KBM-7 (cell line): ENCODE results near the gene KLF13.

ENCODE experiments used
- DNase-seq: peaks from one replicate; pipeline ENCODE4 v3.0.0-alpha.2; 2015
- in situ Hi-C: fragments of 300-500 bp; cut with MboI; formaldehyde crosslinking; loops from 2 replicates; pipeline ENCODE4 v1.14.3; 2020; ENCODE audit warnings: low sequenced_read_pairs, low pct_unique_long_range_greater_than_20kb, mixed read lengths

The KLF13 gene

DNA sequence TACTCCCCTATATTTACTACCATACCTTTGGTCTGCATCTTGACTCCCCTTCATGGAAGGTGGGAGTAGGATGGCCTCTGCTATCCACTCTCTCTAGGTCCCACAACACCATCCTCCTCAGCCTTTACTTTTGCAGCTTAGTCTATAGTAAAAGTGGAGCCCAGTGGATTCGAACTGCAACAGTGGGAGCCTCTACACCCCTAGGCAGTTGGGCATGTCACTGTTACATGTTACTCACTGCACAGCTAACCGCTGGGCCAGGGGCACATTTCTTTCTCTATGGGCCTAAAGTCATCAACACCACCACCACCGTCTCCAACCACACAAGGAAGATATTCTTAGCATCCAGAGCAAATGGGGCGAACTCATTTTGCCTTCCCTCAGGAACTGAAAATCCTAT lies 62.9 kb downstream of the KLF13 start:
- no peak for DNase-seq
- in situ Hi-C loops: no loop called here

DNA sequence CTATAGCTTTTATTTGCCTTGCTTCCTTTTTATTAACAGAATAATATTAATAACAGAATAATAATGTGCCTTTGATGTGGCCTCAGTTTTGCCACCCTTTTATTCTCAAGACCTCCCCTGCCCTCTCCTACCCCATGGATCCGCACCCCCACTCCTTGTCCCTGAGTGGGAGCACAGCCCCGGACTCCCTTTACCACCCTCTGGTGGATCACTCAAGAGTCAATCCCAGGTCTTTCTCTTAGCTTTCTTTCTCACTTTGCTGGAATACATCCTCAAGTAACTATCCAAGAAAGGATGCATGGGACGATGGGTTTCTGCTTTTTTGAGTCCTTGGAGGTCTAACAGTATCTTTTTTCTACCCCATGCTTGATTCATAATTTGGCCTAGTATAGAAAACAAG lies 63.4 kb downstream of the KLF13 start:
- in situ Hi-C loops: no loop called here
- no peak for DNase-seq

DNA sequence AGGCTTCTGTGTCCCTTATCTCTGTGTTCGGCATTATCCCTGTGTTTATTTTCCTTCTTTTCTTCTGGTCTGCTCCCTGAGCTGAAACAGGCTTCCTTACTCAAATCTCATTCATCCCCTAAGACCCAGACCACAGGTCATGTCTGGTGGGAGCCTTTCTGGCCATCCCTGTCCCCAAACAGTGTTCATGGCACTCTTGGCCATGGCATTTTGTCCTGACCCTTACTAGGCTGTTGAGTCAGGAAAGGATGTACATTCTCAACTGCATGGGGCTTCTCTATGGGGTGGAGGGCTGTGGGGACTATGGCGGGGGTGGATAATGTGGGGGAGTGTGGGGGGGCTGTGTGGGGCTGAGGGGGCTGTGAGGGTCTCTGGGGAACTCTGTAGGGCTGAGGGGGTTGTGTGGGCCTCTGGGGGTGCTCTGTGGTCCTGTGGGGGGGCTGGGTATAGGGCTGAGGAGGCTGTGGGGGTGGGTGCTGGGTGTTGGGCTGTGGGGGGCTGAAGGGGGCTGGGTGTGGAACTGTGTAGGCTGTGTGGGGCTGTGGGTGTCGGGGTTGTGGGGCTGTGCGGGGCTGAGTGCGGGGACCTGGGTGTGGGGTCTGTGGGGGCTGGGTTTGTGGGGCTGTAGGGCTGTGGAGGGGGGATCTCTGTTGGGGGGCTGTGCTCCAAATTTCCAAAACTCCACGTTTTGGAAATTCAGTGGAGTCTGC lies 64.3 kb downstream of the KLF13 start:
- in situ Hi-C loops: no loop called here
- no peak for DNase-seq

DNA sequence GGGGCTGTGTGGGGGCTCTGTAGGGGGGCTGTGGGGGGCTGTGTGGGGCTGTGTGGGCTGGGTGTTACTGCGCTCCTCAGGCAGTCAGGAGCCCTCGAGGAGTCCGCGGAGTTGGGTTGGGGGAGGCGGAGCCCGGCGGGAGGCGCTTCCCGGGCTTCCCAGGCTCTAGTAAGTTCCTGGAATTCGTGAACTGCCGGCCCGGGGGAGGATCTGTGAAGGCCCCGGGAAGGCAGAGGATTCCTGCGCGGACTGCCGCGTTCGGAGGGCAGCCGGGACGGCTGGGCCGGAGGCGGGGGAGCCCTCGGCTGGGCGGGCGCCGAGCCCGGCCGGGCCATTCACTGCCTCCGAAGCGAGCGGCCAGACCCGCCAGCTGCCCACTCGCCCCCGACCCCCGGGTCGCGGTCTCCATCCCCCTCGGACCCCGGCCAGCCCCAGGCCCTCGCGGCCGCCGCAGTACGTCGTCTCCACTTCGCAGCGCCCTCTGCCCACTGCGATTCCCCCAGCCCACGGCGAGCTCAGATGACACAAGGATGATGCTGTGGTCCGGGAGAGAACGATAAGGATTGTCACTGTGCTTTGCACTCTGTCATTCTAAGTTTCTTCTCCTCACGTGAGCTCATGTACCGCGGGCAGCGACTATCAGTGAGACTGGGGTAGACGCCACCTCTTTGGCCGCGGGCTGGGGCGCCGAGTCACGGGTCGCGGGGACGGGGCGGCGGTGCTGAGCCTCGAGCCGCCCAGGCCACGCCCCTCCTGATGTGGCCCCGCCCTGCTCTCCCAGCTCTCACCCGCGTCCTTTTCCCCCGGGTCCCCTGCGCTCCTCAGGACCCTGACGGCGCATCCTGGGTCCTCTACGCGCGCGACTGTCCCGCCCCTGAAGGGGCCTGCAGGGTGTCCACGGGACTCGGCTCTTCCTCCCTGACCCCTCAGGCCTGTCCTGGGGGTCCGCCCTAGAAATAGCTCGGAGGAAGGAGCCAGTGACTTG lies 65.3 kb downstream of the KLF13 start:
- in situ Hi-C loops: no loop called here
- DNase-seq: peak; percentile 77

DNA sequence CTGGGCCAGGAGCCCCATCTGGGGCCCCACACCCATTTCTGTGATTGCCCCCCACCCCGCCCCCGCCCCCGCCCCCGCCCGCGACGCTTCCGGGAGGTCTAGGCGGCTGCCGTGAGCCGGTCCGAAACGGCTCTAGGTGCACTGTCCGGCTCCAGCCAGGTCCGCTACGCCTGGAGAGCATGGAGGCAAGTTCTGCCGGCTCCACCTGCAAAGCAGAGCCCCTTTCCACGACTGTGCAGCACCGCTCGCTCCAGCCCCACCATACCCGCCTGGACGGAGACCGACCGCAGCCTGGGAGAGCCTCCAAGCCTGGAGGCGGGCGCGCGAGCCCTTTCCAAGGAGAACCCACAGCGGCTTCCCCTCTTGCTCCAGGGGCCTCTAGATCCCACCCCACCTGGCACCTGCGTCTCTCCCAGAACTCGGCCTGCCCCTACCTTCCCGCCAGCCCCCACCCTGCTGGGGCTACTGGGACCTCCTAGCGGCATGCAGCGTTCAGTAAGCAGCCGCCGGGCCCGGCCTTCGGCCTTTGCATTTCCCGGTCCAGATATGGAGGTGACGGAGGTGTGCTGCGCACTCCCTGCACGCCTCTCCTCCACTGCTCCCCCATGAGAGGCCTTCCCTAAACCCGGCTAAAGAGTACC lies 66.2 kb downstream of the KLF13 start:
- in situ Hi-C loops: no loop called here

DNA sequence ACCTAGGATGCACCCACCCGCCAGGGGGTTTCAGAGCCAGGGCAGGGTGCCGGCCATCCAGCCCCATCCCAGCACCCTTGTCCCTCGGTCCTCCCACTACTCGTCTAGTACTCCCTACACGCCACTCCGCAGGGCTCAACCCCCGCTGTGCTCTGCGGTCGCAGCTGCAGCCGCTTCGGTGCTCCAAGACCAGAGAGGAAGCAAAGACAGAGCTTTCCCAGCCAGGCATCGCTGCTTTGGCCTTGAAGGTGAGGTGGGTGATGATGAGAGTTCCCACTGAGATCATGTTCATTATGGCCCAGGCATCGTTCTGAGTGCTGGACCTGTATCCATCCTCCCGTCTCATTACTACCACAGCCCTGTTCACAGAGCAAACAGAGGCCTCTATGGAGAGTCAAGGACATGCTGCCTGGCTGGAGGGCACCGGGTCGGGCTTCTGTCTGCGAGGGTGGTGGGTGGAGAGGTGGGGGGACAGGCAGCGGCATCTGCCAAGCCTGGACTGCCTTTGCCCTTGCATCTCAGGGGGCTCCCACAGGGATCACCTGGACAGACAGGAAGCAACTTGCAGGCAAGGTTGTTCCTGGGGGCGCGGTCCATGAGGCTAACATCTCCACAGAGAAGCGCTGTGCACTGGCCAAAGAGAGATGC lies 66.9 kb downstream of the KLF13 start:
- no peak for DNase-seq
- in situ Hi-C loops: no loop called here

More for the DNA sequence above, 66.2 kb downstream of the KLF13 start:
- no peak for DNase-seq

DNA sequence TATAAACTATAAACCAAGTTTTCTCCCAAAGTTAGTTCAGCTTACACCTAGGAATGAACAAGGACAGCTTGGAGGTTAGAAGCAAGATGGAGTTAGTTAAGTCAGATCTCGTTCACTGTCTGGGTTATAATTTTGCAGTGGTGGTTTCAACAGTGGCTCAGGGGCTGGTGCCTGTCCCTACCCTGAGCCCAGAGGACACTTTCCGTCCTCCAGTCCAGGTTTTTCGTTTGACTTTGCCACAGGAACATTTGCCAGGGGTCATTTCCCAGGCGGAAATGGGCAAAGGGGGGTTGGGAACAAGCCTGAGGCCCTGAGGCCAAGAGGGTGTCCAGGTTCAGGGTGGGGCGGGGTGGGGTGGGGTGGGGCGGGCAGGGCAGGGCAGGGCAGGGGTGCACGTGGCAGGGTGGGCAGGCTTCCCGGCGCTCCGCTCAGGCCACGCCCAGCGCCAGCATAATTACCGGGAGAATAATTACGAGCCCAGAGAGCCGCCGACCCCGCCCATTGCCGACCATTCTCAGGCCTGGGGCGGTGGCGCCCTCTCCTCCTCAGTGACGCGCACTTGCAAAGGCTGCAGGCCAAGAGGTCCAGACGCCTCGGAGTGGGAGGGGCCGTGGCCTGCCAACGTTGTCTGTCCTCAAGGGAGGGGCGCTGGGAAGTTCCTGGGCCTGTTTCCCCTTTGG lies 70.4 kb downstream of the KLF13 start:
- DNase-seq: no peak
- in situ Hi-C loops: no loop called here

DNA sequence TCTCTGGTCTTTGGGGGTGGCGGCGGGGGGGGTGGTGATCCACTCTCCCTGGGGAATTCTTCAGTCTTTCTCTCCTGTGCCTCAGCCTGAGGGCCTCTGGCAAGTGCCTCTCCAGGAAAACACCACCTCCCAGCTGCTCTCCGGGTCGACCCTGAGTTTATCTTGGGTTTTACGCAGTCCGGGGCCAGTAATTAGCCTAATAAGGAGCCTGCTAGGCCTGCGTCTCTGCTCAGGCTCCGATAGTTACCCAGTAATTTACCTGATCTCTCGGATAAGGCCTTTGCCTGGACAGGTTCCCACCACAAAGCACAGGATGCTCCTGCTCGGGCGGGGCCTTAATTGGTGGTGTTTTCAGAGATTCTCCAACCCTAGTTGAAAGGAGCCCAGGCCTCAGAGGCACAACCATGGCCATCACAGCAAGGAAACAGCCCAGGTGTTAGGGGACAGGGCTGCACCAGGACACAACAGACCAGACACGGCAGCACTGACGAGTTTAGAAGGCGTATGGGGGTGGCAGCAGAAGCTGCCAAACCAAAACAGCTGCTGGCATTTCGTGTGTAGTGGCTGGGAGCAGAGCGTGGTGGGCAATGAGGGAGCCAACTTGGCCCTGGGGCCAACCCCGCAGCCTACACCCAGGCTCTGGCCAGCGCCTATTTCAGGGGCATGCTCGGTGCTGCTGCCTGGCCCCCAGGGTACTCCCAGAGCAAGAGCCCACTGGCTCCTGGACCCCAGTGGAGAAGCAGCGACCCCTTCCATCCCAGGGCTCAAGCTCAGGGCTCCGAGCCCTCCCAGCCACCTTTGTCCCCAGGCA lies 71.4 kb downstream of the KLF13 start:
- in situ Hi-C loops: no loop called here
- DNase-seq: no peak

DNA sequence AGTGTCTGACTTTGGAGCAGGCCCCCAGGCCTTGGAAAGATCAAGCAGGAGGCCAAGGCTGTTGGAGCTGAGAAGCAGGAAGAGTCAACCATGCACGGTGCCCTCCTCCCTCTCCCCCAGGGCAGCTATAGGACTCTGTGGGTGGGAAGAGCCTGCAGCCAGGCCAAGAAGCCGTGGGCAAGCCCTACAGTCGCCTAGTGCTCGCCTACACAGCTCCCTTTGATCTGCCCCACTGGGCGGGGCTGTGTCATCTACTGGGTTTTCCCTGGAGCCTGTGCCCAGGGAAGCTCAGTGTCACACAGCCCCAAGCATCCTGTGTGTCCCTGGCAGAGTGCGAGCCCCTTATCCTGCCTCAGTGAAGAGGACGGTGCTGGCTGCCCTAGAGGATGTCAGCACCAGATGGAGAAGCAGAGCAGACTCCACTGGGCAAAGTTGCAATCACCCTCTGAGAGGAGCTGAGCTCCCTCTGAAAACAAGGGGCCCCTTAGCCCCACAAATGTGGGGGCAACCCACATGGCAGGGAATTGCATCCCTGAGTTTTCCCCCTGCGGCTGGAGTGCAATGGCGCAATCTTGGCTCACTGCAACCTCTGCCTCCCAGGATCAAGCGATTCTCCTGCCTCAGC lies 72.2 kb downstream of the KLF13 start:
- in situ Hi-C loops: no loop called here

DNA sequence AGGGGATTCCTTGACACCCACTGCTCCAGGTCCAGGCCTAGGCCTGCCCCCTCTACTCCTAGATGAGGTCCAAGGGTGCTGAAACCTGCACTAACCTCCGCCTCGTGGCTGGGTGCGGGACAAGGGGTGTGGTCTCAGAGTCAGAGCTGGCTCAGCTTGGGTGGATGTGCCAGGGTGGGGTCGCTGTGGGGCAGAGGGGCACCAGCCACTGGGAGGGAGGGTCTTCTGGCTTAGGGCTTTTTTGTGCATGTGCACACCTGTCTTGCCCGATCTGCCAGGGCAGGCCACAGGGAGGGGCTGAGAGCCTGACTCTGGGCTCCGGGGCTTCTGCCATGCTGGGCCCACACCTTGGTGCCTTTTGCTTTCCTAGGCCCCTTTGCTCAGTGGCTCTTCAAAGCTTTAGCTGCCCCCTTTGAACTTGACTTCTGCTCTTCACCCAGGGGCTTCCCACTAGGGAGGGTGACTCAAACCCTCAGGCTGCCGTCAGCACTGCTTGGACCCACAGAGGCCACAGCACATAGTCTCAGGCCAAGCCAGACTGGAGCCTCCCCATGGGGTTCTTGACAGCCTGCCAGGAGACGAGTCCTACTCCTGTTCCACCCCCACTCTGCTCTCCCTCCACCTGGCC lies 73.0 kb downstream of the KLF13 start:
- in situ Hi-C loops: no loop called here
- no peak for DNase-seq

More for the DNA sequence above, 72.2 kb downstream of the KLF13 start:
- no peak for DNase-seq

DNA sequence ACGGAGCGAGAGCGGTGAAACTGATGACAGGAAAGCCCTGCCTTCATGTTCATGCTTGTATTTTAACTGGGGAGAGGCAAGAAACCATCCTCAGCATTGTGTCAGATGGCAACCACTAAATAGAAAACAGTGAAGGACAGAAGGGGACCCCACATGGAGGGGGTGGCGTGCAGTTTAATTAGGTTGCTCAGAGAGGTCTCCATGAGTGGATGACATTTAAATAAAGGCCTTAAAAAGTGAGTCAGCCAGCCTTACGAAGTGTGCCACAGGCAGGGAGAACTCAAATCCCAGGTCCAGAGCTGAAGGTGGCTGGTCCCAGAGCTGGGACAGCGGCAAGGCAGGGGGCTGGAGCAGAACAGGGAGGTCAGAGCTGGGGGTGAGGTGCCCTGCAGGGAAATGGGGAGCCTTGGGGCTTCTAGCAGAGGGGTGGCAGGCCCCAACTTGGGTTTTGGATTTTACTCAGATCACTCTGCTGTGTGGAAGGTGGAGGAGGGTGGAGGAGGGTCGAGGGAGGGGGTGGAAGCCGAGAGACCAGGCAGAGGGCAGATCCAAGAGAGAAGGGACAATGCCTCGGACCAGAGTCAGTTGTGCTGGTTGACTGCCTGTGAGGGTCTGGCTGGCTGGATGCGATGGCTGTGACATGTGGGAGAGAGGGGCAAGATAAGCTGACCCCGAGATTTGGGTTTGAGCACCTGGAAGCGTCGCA lies 73.7 kb downstream of the KLF13 start:
- no peak for DNase-seq
- in situ Hi-C loops: no loop called here

DNA sequence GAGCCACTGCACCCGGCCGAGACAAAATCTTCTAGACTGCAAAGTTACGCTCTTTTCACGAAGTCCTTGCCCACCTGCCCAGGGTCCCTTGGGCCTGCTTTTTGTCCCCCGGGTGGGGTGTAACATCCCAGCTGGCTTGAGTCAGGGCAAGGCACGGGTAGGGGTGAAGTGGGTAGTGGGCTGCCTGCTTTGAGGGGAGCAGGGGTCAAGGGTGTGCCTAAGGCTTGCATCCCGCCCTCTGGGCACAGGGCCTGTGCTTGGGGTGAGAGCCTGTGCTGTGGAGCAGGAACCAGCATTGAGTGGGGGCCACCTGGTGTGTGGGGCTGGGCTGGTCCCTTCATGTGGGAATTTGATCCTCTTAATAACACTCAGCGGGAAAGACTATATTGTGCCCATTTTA lies 74.6 kb downstream of the KLF13 start:
- no peak for DNase-seq
- in situ Hi-C loops: no loop called here

DNA sequence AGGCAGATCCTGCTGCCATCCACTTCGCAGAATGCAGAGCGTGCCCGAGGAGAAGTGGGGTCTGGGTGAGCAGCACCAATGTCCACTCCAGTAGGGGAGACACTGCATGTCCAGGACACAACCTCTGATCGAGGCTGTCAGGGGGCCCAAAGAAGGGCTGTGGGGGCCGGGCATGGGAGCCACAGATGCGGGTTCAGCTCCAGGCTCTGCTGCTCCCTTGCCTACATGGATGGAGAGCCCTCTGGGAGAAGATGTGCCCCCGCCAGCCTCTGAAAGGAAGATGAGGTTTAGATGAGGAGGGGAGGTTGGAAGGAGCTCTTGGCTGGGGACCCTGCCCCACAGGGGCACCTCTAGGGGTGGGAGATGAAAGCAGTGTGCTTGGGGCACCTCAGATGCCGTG lies 75.4 kb downstream of the KLF13 start:
- DNase-seq: no peak
- in situ Hi-C loops: no loop called here

DNA sequence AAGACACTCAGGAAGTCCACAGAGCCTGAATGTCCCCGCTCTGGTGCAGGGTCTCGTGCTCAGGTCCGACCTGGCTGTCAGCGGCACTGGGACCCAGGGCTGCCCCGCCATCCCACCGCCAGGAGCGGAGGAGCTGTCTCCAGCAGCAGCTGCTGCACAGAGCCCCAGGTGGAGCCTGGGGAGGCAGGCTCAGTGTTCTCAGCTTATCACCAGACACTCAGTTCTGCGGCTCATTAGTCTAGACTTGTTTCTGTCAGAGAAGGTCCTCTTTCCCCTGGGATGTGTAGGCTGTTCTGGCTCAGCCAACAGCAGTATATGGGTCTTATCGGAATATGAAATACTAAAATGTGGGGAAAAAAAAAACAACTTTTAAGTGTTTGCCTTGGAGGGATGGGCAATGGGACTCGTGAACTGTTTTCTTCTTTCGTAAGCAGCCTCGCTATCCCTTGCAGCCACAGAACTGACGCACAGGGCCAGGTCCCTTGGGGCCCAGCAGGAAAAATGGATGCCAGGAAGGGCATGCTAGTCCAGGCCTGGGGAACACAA lies 75.9 kb downstream of the KLF13 start:
- in situ Hi-C loops: no loop called here
- no peak for DNase-seq

DNA sequence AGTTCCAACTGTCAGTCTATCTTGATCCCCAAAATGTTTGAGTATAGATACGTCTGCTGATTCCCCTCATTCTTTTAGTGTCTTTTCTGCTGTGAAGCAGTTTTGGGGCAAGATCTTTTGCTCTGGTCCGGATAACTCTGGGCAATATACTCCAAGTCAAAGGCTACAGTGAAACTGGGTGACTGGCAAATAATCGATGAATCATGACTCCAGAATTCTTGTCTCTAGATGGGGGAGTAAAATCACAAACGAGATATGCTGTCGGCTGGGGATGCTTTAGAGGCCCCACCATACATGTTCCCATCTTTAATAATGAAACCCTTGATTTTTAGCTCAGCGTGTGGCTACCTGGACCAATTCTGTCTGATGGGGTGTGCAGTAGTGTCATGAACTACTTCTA lies 76.5 kb downstream of the KLF13 start:
- DNase-seq: no peak
- in situ Hi-C loops: no loop called here

DNA sequence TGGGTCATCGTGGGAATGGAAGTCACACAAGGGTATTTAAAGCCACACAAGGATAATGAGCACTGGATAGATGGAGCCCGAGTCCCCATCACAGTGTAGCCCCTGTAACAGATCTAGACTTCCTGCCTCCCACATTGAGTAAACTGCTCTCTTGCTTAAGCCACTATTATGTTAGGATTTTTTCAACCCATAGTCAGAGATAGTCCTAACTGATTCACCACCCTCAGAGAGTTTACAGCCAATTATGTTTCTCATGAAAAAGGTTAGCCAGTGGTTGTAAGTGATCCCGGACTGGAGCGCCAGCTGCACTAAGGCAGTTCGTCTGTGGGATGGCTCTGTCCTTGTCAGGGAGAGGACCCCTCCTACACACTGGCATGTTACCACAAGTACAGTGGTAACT lies 77.0 kb downstream of the KLF13 start:
- no peak for DNase-seq
- in situ Hi-C loops: no loop called here

DNA sequence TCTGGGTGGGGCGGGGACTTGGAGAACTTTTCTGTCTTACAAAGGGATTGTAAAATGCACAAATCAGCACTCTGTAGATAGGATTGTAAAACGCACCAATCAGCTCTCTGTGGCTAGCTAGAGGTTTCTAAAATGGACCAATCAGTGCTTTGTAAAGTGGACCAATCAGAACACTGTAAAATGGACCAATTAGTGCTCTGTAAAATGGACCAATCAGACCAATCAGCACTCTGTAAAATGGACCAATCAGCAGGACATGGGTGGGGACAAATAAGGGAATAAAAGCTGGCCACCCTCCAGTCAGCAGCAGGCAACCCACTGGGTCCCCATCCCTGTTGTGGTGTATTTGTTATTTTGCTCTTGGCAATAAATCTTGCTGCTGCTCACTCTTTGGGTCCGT lies 77.7 kb downstream of the KLF13 start:
- DNase-seq: no peak
- in situ Hi-C loops: no loop called here
